GM18858 (cell line): Measurements from ENCODE around the gene TTC34.

Experiments used
- ATAC-seq: cut with Tn5 transposase; IDR thresholded peaks from one replicate; pipeline ENCODE4 v1.9.1; 2021; ENCODE audit not compliant: unreplicated experiment

The TTC34 gene

DNA sequence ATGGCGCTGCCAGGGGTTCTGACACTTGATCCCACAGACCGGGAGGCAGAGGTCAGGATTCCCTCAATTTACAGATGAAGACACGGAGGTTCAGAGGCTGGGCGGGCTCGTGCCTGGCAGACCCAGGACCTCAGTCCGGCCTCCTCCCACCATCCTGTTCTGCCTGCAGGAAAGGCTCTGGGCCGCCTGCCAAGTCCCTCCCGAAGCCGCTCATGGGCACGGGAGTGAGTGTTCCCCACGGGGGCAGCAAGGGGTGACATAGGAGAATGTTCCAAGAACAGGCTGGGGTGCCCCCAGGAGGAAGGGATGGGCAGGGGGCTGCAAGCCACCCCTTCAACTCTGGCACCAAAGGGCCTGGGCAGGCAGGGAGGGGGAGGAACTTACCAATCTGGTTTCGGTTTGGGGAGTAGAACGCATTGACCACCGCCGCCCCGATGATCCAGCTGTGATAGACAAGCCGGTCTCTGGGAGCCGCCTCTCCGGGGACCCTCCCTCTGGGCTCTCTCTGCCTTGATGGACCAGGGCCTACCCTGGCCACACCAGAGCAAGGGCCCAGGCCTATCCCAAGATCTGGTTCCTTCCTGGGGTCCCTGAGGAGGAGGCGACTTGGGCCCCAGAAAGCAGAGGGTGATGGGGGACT is 207.4 kb downstream of the TTC34 start:
- ATAC-seq = no peak

DNA sequence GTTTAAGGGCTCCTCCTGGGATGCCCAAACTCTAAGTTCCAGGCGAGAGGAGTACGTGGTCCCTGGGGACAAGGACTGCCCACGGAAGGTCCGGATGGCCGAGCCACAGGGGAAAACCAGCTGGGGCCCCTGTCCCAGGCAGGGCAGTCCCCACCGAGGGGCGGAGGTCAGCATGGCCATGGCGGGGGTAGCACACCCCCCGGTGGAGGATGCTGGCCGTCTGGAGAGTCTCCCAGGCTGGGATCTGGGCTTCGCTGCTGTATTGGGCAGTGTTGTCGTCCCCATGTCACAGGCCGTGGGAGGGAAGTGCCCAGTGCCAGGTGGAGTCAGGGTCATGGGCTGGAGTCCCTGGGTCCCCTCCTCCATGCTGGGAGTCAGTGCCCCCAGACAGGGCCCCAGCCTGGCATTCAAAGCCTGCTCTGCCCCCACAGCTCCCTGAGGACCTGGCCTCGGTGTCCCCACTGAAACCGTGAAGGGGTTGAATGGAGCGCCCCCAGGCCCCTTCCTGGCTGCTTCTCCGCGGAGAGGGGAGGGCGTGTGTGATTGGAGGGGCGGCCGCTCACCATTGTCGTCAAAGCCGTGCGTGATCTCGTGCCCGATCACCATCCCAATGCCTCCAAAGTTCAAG is 208.1 kb downstream of the TTC34 start:
- ATAC-seq = no peak

DNA sequence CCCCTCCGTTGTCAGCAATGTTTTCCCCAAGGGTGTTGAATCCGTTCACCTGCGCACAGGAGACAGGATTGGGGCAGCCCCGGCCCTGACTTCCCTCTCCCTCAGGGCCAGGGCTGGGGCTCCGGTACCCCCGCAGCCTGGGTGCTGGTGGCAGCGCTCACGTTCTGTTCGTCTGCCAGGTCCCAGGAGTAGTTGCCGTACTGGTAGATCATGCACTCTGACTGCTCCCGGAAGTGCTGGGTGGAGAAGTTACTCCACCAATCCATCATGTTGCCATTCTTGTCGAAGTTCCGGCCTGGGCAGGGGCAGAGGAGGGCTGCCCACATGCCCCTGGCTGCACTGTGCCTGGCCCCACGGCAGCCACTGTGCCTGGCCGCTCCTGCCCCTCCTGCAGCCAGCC is 208.8 kb downstream of the TTC34 start:
- ATAC-seq = no peak

DNA sequence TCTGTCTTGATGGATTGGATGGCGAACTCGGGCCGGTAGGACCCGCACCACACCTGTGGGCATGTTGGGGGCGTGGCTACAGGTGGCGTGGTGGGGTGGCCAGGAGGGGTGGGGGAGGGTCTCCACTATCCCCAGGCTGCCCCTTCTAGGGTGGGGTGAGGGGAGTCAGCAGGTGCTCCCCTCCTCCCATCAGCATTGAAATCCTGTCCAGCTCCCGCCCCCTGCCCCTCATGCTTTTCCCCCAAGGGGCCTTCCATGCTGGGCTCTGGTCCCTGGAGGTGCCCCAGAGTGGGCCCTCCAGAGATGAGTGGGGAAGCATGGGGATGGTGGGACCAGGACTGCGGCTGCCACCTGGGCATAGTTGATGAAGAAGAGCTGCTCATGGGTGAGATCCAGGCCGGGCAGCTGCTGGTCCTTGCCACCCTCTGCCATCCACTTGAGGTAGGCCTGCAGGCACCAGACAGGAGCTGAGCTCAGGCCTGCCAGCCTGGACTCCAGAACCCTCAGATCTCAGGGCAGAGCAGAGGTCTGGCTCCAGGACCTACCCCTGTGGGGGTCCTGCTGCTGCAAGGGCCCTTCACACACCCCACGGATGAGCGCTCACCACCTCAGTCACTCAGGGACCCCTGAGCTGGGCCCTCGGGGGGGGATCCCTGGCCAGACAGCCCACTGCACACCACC is 209.8 kb downstream of the TTC34 start:
- no peak for ATAC-seq

DNA sequence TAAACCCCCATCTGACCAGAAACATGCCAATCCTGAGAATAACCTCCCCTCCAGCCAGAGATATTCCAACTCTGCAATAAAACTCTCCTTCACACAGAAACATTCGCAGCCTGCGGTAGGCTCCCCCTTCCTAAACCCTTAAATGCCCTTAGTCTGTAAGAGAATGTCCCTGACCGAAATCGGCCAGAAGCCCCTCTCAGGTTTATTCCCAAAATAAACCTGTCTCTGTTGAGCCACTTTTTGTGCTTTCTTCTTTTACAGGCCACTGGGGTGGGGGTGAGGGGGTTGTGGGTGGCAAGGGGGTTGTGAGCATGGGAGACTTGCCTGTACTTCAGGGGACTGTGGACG is 210.3 kb downstream of the TTC34 start:
- ATAC-seq = no peak

DNA sequence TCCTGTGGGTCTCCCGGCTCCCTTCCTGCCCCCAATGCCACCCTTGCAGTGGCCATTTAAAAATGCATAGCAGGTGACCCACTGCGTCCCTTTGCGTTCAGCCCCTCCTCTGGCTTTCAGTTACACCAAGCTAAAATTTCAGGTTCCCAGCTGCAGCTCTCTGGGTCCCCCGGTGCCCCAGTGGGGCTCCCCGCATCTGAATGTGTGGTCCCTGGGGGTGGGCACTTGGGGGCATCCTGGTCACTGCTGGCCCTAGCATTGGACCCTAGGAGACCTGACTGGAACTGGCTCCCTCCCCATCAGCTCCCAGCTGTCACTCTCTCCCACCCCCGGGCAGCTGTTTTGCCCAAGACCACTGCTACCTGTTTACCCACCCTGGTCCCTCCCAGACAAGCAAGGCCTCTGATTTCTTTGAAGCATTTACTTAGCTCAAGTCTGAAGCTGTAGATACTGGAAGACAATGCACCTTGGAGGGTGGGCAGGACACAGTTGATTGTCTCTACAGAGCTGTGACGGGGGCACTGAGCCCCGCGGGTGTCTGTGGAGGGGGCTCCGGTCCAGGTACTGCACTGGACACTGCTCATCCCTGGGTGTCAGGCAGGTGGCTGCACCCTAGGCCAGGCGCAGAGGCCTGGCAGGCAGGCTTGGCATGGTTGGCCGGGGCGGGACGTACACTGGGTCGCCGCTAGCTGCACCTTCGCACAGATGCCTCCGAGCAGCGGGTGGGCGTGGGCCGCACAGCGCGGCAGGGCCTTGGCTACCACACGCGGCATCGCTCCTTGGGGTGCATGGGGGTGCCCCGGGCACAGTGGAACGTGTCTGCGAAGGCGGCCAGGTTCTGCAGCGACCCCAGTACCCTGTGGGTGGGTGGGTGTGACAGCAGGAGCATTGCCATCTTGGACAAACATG is 211.0 kb downstream of the TTC34 start:
- no peak for ATAC-seq

DNA sequence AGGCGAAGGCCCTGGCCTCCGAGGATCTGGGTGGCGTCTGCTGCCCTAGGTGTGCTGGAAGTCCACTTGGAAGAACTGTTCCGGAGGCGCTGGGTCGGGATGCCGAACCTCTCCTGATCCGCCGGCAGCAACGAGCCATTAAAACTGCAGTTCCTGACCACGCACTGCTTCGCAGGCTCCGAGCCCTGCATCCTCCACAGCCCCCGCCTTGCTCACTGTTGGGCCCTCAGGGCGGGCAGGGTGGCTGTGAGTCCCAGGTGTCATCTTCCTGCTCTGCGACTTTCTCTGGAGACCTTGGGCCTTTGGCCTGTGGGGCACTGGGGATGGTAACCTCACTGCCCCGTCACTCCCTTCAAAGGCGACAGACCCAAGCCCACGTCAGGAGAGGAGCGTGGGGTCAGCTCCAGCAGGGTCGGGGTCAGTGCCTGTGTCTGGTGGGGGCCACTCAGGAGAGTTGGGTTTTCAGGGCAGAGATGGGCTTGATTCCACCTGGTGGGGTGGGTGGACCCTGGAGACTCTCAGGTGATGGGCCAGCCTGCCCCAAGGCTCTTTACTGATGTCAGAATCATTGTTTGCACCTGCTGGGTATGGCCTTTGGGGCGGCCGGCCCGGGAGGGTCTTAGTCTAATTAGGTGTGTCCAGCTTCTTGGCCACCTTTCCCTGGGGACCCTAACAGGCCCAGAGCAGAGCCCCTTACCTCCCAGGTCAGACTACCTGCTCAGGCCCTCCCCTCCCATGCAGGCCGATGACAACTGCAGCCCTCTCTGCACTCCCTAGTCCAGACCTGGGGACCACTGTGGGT is 211.9 kb downstream of the TTC34 start:
- no peak for ATAC-seq

DNA sequence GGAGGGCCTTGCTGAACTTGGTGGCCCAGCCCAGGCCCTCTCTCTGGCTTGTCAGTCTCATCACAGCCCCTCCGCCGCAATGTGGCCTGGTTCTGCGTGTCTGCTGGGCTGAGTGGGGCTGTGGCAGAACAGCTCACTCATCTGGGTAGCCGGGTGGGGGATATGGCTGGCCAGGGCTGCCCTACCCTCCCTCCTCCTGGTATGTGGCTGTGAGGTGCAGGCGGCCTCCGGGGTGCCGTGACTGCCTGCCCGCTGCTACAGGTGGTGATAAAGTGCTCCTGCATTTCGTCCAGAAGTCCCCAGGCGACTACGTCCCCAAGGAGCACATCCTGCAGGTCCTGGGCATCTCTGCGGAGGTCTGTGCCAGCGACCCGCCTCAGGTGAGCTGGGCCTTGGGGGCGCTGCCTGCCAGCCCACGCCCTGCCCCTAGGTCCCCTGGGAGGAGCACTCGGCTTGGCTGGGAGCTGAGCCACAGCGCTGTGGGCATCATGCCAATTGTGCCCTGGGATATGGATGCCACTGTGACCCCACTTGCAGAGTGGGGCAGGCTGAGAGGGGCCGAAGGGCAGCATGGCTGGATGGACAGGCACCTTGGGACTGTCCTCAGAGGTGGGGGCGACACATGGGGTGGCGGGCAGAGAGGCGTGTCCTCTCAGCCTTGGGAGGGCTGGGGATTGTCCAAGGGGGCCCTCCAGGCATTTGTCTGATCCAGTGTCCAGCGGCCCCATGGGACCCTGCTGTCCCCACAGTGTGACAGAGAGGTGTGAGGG is 212.6 kb downstream of the TTC34 start:
- no peak for ATAC-seq

DNA sequence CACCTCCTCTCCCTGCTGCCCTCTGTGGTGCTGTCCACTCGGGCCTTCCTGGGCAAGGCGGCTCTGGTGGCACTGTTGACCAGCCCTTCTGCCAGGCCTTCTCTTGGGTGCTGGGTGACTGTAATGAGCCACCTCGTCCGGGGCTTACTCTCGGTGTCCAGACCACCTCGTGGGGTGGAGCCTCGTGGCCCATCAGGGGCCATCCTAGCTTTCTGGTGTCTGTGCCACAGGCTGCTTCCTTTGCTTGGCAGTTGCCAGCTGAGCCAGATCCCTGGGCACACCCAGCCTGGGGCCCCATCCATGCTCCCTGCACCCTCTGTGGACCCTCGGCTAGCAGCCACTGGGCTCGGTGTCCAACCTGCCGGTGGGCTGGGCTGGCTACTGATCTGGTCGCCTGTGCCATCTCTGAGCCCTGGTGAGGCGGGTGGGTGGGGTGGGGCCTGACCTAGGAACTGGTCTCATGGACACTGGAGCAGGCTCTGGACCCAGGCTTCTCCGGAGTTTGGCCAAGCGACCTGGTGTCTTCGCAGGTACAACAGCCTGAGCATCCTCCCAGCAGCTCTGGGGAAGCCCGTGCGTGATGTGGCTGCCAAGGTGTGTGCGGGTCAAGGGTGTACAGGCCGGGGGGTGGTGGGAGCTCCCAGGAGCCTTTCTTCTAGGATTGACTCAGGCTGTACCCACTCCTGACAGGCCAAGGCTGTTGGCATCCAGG is 213.5 kb downstream of the TTC34 start:
- no peak for ATAC-seq

DNA sequence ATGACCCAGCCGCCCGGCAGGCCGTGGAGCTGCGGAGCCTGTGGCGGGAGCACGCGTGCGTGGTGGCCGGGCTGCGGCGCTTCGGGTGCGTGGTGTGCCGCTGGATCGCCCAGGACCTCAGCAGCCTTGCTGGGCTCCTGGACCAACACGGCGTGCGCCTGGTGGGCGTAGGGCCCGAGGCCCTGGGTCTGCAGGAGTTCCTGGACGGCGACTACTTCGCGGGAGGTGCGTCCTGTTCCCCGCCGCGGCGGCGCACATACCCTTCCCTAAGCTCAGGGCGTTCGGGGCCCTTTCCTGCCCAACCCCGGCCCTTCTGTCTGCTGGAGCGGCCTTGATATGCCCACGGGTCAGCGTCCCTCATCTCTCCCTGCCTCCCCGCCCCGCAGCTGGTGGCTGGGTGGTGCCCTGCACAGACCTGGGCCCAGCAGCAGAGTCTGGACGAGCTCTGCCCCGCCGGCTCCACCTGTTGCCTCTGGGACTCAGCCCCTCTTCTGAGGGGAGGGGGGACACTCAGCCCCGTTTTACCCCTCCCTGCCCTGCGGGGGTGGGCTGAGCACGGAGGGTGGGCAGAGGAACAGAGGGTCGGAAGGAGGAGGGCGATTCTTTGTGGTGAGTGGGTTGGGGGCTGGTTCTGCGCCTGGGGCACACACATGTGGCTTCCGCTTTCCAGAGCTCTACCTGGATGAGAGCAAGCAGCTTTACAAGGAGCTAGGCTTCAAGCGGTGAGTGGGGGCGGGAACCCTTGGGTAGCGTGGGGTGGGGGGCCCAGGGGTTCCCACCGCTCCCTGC is 214.2 kb downstream of the TTC34 start:
- ATAC-seq = no peak

DNA sequence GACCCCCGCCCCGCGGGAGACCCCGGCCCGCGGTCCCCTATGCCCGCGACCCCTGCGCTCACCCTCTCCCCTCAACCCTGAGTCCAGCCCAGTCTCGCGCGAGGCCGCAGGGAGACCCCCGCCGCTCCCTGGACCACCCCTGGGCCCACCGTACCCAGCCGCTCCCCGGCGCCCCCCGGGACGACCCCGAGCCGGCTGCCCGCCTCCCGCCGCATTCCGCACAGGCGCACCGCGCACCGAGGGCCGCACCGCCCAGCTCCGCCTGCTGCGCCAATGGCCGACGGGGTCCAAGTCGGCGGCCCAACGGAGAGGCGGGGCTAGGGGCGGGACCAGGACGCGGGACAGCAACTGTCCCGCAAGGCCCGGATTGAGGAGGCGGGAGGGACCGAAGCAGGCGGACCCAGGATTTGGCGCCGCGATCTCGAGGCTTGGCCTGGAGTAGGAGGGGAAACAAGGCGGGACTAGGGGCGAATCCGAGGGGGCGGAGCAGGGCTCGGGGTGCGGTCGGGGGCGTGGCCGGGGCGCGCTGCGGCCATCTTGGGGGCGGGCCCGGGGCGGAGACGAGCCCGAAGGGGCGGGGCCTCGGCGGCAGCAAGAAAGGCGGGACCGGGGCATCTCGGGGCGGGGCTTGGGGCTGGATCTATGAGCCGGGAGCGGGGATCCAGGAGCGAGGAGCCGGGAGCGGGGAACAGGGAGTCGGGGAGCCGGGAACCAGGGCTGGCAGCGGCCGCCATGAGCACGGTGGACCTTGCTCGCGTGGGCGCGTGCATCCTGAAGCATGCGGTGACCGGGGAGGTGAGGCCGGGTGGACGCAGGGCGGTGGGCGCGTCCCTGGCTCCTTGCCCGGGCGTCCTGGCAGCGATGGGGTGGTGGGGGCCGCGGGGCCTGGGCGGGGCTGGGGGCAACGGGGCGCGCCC is 215.1 kb downstream of the TTC34 start, which contains the start of gene PRXL2B:
Gene PRXL2B, plus strand, starts transcription at position 624 of the 917 bp plus-strand sequence. Its CDS starts 109 bp downstream, at position 733.
- ATAC-seq = peak; percentile 37
